Activated CD8-positive, alpha-beta memory T cell treated with anti-CD3 and anti-CD28 coated beads, Interleukin-2, amount 10 ng/mL, durations not matched to agents 7 days and 5 days (primary cell): ENCODE data around the gene TSPAN4. TPM values are rescaled to one million over a fixed set of nuclear protein-coding genes. Genes with fewer than 3 reads are reported as not detected.

Source experiments
- ATAC-seq: fragments of 150-1000 bp; cut with Tn5 transposase; one replicate; pipeline ENCODE4 v1.10.0; 2021; ENCODE audit warnings: moderate library complexity
- CTCF ChIA-PET: fragments of 350-600 bp; sonication (Branson Sonifier 250); formaldehyde crosslinking; loops from one replicate; lab custom pipeline; 2021; ENCODE audit warnings: antibody characterized with exemption; lab: Charles Lee
- DNase-seq: peaks from one replicate; pipeline ENCODE4 v3.0.0-alpha.2; 2020
- H3K27ac Mint-ChIP-seq: one replicate; pipeline ENCODE4 v1.8.0; 2021; ENCODE audit warnings: mild to moderate bottlenecking, mixed read lengths
- H3K27me3 Mint-ChIP-seq: one replicate; pipeline ENCODE4 v1.8.0; 2021; ENCODE audit warnings: mixed read lengths
- H3K36me3 Mint-ChIP-seq: one replicate; pipeline ENCODE4 v1.8.0; 2021; ENCODE audit warnings: mild to moderate bottlenecking, mixed read lengths
- H3K4me1 Mint-ChIP-seq: one replicate; pipeline ENCODE4 v1.8.0; 2021; ENCODE audit warnings: mixed read lengths
- H3K4me3 Mint-ChIP-seq: one replicate; pipeline ENCODE4 v1.8.0; 2021; ENCODE audit warnings: mild to moderate bottlenecking, moderate library complexity, mixed read lengths
- H3K9me3 Mint-ChIP-seq: one replicate; pipeline ENCODE4 v1.8.0; 2022; ENCODE audit warnings: low read depth, mixed read lengths
- total RNA-seq, 2 experiments: library from RNA; stranded (reverse); gene quantifications; one replicate each; pipeline ENCODE4 v1.2.3, GENCODE V29; 2021

Gene TSPAN4
- total RNA-seq, 2 experiments from 2014 or later, result 7.8 to 17.8 TPM

GRCh38 chr11:893008-893654, 50.5 kb downstream of the TSPAN4 start:
- no peak for ATAC-seq
- Mint-ChIP-seq H3K4me3 (no peak overlapping the region), H3K4me1 (no peaks in the 10 kb centered on the region), H3K36me3 (no peaks in the 10 kb centered on the region), H3K27ac (no peak overlapping the region), H3K27me3 (no peaks in the 10 kb centered on the region), H3K9me3 (no peaks in the 10 kb centered on the region)
- DNase-seq, result no peak
- CTCF ChIA-PET, result interaction anchor here (0.9 to 1.9 kb wide), 2 partner anchors 45 to 156 kb away, joined by 4 to 5 read pairs; no protein-coding TSS in a partner anchor

DNA sequence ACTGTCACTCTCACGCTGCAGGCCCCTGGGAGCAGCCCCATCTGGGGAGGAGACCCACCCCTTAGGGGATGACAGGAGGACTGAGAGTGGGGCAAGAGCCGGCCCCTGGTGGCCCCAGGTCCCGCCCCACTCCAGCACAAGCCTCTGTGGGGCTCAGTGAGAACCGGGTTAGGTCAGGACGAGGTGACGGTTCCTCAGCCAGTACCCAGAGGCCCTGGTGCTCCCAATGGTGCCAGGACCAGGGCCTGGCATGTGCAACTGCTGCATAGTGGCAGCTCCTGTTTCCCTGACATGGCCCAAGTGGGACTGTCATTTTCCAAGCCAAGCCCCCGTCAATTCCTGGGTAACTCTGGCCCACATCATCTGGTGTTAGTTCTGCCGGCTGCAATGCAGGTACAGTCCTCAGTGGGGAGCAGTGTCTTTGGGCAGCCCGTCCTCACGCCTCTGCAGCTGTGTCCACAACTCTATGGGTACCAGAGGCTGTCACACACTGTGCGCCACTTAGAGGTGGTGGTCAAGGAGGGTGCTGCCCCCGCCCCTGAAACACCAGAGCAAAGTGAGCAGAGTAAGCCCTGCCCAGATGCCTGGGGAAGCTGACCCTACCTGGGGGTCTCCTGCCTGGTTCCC, 52.0 kb downstream of the TSPAN4 start:
- Mint-ChIP-seq H3K4me1 (no peaks in the 10 kb centered on the region), H3K27ac (no peak overlapping the region), H3K9me3 (no peaks in the 10 kb centered on the region), H3K27me3 (no peaks in the 10 kb centered on the region), H3K36me3 (no peaks in the 10 kb centered on the region), H3K4me3 (no peak overlapping the region)
- CTCF ChIA-PET, result no interaction called here
- ATAC-seq, result no peak
- no peak for DNase-seq

GRCh38 chr11:895331-896110, 52.9 kb downstream of the TSPAN4 start:
- CTCF ChIA-PET, result no interaction called here
- Mint-ChIP-seq H3K4me1 (no peaks in the 10 kb centered on the region), H3K27ac (no peak overlapping the region), H3K9me3 (no peaks in the 10 kb centered on the region), H3K27me3 (no peaks in the 10 kb centered on the region), H3K36me3 (peaks cover 1% of the 10 kb centered on the region), H3K4me3 (no peak overlapping the region)
- ATAC-seq (no peak), DNase-seq (no peak)

DNA sequence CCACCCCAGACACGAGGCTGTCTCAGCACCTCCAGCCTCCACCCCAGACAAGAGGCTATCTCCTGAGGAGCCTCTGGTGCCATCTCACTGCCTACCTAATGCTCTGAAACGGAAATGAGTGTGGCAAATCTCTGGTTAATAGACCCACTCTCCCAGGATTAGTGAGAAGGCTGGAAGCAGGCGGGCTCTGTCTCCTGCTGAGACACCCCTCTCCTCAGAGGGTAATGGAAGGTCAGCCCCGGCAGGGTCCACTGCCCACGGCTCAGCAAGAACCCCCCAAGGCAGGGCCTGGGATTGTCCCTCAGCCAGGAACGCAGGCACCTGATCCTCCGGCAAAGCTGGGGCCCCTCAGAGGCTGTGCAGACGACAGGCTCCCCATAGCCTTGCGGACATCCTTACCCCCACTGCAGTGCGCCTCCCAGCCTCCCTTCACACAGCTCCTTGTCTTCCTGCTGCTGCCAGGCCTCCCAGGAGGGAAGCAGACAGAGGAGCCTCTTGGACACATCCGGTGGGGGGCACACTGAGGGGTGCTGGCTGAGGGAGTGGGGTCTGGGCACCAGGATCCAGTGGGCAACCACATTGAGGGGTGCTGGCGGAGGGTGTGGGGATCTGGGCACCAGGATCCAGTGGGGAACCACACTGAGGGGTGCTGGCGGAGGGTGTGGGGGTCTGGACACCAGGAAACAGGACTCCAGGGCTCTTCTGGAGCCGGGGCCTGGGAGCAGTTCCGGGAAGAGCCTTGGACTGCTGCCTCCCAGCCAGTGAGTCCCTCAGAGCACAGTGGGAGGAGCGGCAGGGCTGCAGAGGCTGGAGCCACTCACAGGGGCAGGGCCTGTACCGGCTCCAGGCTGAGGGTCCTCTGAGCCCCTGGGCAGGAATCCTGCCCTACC, 54.8 kb downstream of the TSPAN4 start:
- H3K9me3 Mint-ChIP-seq, result no peaks in the 10 kb centered on the region
- no peak overlapping the region for H3K4me3 Mint-ChIP-seq
- no peaks in the 10 kb centered on the region for H3K4me1 Mint-ChIP-seq
- peaks cover 5% of the 10 kb centered on the region for H3K36me3 Mint-ChIP-seq
- no peak for DNase-seq
- no peak overlapping the region for H3K27ac Mint-ChIP-seq
- H3K27me3 Mint-ChIP-seq, result no peaks in the 10 kb centered on the region
- CTCF ChIA-PET, result interaction anchor here (0.6 kb wide), 1 partner anchor 28 kb away, joined by 3 read pairs; no protein-coding TSS in a partner anchor
- no peak for ATAC-seq

- H3K9me3 Mint-ChIP-seq, result no peaks in the 10 kb centered on the region
- ATAC-seq (no peak), DNase-seq (no peak)
- H3K36me3 Mint-ChIP-seq, result peaks cover 5% of the 10 kb centered on the region
- no peak overlapping the region for H3K4me3 Mint-ChIP-seq
- no peaks in the 10 kb centered on the region for H3K27me3 Mint-ChIP-seq
- CTCF ChIA-PET, result interaction anchor here (0.6 kb wide), 1 partner anchor 27 kb away, joined by 3 read pairs; no protein-coding TSS in a partner anchor
- no peak overlapping the region for H3K27ac Mint-ChIP-seq
- no peaks in the 10 kb centered on the region for H3K4me1 Mint-ChIP-seq
These were observed 55.5 kb downstream of the TSPAN4 start for GRCh38 chr11:898143-898511.

- CTCF ChIA-PET, result no interaction called here
- no peak overlapping the region for H3K4me3 Mint-ChIP-seq
- peaks cover 5% of the 10 kb centered on the region for H3K36me3 Mint-ChIP-seq
- no peaks in the 10 kb centered on the region for H3K27me3 Mint-ChIP-seq
- no peak for DNase-seq
- no peaks in the 10 kb centered on the region for H3K4me1 Mint-ChIP-seq
- H3K9me3 Mint-ChIP-seq, result no peaks in the 10 kb centered on the region
- ATAC-seq, result no peak
- H3K27ac Mint-ChIP-seq, result no peak overlapping the region
These were observed 56.0 kb downstream of the TSPAN4 start for GRCh38 chr11:898540-899190.

DNA sequence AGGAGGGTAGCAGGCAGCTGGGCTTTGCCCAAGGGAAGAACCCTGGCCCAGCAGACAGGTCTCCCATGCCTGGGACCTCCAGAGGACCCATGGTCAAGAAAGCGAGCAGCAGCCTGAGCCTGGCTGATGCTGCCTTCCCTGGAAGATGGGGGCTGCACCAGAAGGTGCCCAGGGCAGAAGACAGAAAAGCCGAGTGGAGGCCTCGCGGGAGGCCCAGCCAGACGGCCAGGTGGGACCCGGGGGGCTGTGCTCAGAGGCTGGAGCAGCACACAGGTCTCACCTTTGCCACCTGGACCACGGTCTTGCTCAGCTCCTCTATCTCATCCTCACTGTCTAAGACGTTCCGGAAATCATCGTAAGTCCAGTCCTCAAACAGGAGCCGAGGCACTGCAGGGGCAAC, 57.1 kb downstream of the TSPAN4 start:
- H3K4me1 Mint-ChIP-seq, result no peaks in the 10 kb centered on the region
- no peak overlapping the region for H3K27ac Mint-ChIP-seq
- H3K9me3 Mint-ChIP-seq, result no peaks in the 10 kb centered on the region

GRCh38 chr11:900545-900944, 57.9 kb downstream of the TSPAN4 start:
- CTCF ChIA-PET, result no interaction called here
- Mint-ChIP-seq H3K4me1 (no peaks in the 10 kb centered on the region), H3K27me3 (no peaks in the 10 kb centered on the region), H3K27ac (no peak overlapping the region), H3K9me3 (no peaks in the 10 kb centered on the region), H3K36me3 (peaks cover 11% of the 10 kb centered on the region), H3K4me3 (no peak overlapping the region)
- DNase-seq (no peak), ATAC-seq (no peak)

More for the DNA sequence above, 57.1 kb downstream of the TSPAN4 start:
- Mint-ChIP-seq H3K36me3 (peaks cover 11% of the 10 kb centered on the region), H3K4me3 (no peak overlapping the region), H3K27me3 (no peaks in the 10 kb centered on the region)
- CTCF ChIA-PET, result no interaction called here
- DNase-seq (no peak), ATAC-seq (no peak)

DNA sequence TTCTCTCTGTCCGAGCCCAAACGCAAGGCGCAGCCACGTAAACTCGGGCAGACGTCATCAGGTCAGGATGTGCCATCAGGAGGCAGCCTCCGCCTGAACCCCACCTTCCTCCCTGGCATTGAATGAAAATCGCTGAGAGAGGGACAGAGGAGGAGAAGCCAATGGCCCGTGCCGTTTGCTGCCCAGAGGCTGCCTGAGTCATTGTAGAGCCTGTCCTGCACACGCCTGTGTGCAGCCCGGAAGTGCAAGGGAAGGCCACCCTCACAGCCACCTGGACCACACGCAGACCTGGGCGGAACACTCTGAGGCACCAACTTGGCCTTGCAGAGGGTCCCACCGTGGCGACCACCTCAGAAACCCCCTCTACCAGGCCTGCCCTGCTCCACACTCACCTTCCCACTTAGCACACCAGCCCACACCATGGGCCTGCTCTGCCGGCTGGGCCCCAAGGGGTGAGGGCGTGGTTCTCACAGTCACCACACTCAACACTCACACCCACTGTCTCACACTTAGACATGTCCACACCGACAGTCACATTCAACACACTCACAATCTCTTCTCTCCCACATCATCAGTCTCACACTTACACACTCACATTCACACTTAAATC, 58.9 kb downstream of the TSPAN4 start:
- no peaks in the 10 kb centered on the region for H3K27me3 Mint-ChIP-seq
- H3K4me1 Mint-ChIP-seq, result no peaks in the 10 kb centered on the region
- H3K27ac Mint-ChIP-seq, result no peak overlapping the region
- CTCF ChIA-PET, result no interaction called here
- DNase-seq (no peak), ATAC-seq (no peak)
- H3K4me3 Mint-ChIP-seq, result no peak overlapping the region
- no peaks in the 10 kb centered on the region for H3K9me3 Mint-ChIP-seq
- peaks cover 13% of the 10 kb centered on the region for H3K36me3 Mint-ChIP-seq

DNA sequence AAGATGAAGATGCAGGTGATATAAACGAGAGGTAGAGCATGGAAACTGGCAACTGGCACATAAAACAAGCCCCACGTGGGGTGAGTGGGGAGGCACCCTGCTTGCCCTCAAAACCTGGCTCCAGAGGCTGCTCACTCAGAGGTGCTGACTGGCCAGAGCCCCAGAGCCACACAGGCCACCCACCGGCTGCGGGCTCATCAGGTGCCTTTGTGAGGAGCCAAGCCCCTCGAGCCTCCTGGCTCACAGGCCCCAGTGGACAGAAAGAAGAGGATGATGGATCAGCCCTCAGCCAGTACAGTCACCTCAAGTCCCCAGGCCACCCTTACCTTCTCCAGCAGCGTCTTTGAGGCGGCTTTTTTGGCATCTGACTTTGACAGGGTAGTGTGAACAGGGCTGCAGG, 61.7 kb downstream of the TSPAN4 start:
- CTCF ChIA-PET, result no interaction called here

DNA sequence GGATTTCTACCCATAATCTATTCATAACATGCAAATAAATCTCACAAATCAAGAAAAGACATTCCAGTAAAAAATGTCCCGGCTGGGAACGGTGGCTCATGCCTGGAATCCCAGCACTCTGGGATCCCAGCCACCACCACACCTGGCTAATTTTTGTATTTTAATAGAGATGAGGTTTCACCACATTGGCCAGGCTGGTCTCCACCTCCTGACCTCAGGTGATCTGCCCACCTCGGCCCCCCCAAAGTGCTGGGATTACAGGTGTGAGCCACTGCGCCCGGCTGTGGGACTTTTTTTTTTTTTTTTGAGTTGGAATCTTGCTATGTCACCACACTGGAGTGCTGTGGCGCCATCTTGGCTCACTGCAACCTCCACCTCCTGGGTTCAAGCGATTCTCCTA, 63.3 kb downstream of the TSPAN4 start:
- H3K36me3 Mint-ChIP-seq, result peaks cover 12% of the 10 kb centered on the region
- DNase-seq, result no peak
- CTCF ChIA-PET, result no interaction called here
- H3K4me1 Mint-ChIP-seq, result peaks cover 16% of the 10 kb centered on the region
- no peak for ATAC-seq
- no peak overlapping the region for H3K4me3 Mint-ChIP-seq
- H3K27ac Mint-ChIP-seq, result no peak overlapping the region
- H3K9me3 Mint-ChIP-seq, result no peaks in the 10 kb centered on the region
- H3K27me3 Mint-ChIP-seq, result no peaks in the 10 kb centered on the region

More for the DNA sequence above, 61.7 kb downstream of the TSPAN4 start:
- Mint-ChIP-seq H3K27me3 (no peaks in the 10 kb centered on the region), H3K27ac (no peak overlapping the region), H3K4me3 (no peak overlapping the region), H3K4me1 (peaks cover 11% of the 10 kb centered on the region), H3K9me3 (no peaks in the 10 kb centered on the region), H3K36me3 (peaks cover 13% of the 10 kb centered on the region)
- ATAC-seq (no peak), DNase-seq (no peak)

- peaks cover 22% of the 10 kb centered on the region for H3K4me1 Mint-ChIP-seq
- H3K4me3 Mint-ChIP-seq, result no peak overlapping the region
These were observed 65.0 kb downstream of the TSPAN4 start for GRCh38 chr11:907668-908067.

More at GRCh38 chr11:907668-908067, 65.0 kb downstream of the TSPAN4 start:
- Mint-ChIP-seq H3K36me3 (peaks cover 8% of the 10 kb centered on the region), H3K9me3 (no peaks in the 10 kb centered on the region), H3K27ac (no peak overlapping the region), H3K27me3 (no peaks in the 10 kb centered on the region)
- no peak for DNase-seq
- CTCF ChIA-PET, result no interaction called here
- ATAC-seq, result no peak
